Gastroesophageal sphincter (tissue), 4 donors: ENCODE data around the gene FHDC1. TPM values are rescaled to one million over a fixed set of nuclear protein-coding genes. Genes with fewer than 3 reads are reported as not detected.

Experiments
- ATAC-seq: fragments of 150-250 bp; one replicate; pipeline ENCODE4 v1.9.1; 2016; ENCODE audit warnings: mild to moderate bottlenecking, moderate library complexity
- H3K27ac ChIP-seq, 4 donors: fragments of 200-600 bp; sonication (generic) in 3 of 4; 1 replicate in 3 of 4; 2 replicates in 1 of 4; pipeline ENCODE4 v1.5.1; 2016 to 2019
- H3K27me3 ChIP-seq: fragments of 200-600 bp; sonication (generic); one replicate; pipeline ENCODE4 v1.5.1; 2019
- H3K36me3 ChIP-seq, 2 donors: fragments of 200-600 bp; sonication (generic); one replicate each; pipeline ENCODE4 v1.5.1; 2019; ENCODE audit warnings: control low read depth in 1 of 2
- H3K4me1 ChIP-seq, 3 donors: fragments of 200-600 bp; sonication (generic); 1 replicate in 2 of 3; 2 replicates in 1 of 3; pipeline ENCODE4 v1.5.1; 2016 to 2019; ENCODE audit warnings: control low read depth in 2 of 3
- H3K4me3 ChIP-seq, 2 donors: fragments of 200-600 bp; sonication (generic); one replicate each; pipeline ENCODE4 v1.5.1; 2019; ENCODE audit warnings: mild to moderate bottlenecking in 1 of 2, moderate library complexity in 1 of 2
- H3K9me3 ChIP-seq, 3 donors: fragments of 200-600 bp; sonication (generic); one replicate each; pipeline ENCODE4 v1.5.1; 2017 to 2019; ENCODE audit warnings: control low read depth in 2 of 3
- EP300 ChIP-seq: sonication (generic); formaldehyde crosslinking; IDR thresholded peaks from one replicate; pipeline ENCODE4 v1.6.1; 2017; ENCODE audit warnings: antibody characterized with exemption, mild to moderate bottlenecking
- POLR2A ChIP-seq, 2 donors: fragments of 450-650 bp; IDR thresholded peaks; one replicate each; pipeline ENCODE4 v1.6.1; 2017; ENCODE audit warnings: antibody characterized with exemption in 2 of 2, mild to moderate bottlenecking in 2 of 2, moderate library complexity in 1 of 2
- POLR2AphosphoS5 ChIP-seq: sonication (generic); formaldehyde crosslinking; IDR thresholded peaks from one replicate; pipeline ENCODE4 v1.6.1; 2017; ENCODE audit warnings: antibody characterized with exemption
- WGBS, 2 donors: methylation state at CpG; one replicate each; pipeline ENCODE4 v1.1.5; 2018; ENCODE audit warnings: low coverage in 1 of 2; 5-methylcytosine and 5-hydroxymethylcytosine counted together
- total RNA-seq, 4 donors: library from RNA; depleted of rRNA; stranded (reverse); fragments of >200 nt; gene quantifications; one replicate each; pipeline ENCODE4 v1.1.0, GENCODE V29; 2016
- TF ChIP-seq, protein P1 (sequence below), 4 experiments: fragments of 200-600 bp in 2 of 4; fragments of 450-650 bp in 2 of 4; sonication (generic) in 1 of 4; IDR thresholded peaks; one replicate each; pipeline ENCODE4 v1.5.1; 2017 to 2019; ENCODE audit warnings: antibody characterized with exemption in 4 of 4, mild to moderate bottlenecking in 2 of 4, moderate library complexity in 2 of 4

Gene FHDC1
- total RNA-seq, 4 donors from 2014 or later, result 0.62 to 1.8 (median 1.3) TPM

DNA sequence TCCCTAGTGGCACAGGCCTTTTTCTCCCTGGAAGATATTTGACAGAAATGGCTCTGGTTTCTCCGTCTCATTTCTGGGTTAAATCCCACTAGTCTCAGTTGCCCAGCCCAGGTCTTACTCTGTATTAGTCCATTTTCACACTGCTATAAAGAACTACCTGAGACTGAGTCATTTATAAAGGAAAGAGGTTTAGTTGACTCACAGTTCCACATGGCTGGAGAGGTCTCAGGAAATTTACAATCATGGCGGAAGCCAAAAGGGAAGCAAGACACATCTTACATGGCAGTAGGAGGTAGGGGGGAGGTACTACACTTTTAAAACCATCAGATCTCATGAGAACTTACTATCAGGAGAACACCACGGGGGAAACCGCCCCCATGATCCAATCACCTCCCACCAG, 81.9 kb downstream of the FHDC1 start:
- Histone ChIP-seq H3K36me3 (no peaks in the 10 kb centered on the region), H3K4me3 (no peak overlapping the region), H3K27ac (no peak overlapping the region), H3K27me3 (no peaks in the 10 kb centered on the region), H3K9me3 (no peaks in the 10 kb centered on the region), H3K4me1 (no peaks in the 10 kb centered on the region)
- no peak for TF ChIP-seq POLR2A (IDR thresholded peaks at IDR 0.05)
- no peak for TF ChIP-seq EP300
- 100% methylated on average over 2 of the region's 4 CpGs; no CpG with 5 or more reads in 1 of the 2 donors for WGBS, 2 donors
- no peak for ATAC-seq

DNA sequence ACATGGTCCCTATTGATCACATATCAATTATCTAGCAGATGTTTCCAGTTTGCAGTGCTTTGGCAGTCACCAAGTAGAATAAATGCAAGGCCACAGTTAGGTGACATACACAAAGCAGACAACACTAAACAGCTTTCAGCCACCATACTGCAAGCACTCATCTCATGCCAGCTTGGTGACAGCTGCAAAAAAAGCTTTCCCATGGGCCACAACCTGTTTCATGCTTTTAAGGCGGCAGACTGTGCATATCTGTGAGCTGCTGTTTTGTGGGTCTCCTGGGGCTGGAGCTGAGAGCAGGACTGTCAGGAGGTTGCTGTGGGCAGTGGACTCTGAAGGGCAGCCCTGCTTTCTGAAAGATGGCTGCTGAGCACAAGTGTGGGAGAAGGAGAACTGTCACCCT, 82.6 kb downstream of the FHDC1 start:
- H3K4me1 ChIP-seq, result no peaks in the 10 kb centered on the region
- ATAC-seq, result no peak
- TF ChIP-seq POLR2AphosphoS5 (no peak), EP300 (no peak), POLR2A (IDR thresholded peaks at IDR 0.05) (no peak)
- TF ChIP-seq, protein P1, sequence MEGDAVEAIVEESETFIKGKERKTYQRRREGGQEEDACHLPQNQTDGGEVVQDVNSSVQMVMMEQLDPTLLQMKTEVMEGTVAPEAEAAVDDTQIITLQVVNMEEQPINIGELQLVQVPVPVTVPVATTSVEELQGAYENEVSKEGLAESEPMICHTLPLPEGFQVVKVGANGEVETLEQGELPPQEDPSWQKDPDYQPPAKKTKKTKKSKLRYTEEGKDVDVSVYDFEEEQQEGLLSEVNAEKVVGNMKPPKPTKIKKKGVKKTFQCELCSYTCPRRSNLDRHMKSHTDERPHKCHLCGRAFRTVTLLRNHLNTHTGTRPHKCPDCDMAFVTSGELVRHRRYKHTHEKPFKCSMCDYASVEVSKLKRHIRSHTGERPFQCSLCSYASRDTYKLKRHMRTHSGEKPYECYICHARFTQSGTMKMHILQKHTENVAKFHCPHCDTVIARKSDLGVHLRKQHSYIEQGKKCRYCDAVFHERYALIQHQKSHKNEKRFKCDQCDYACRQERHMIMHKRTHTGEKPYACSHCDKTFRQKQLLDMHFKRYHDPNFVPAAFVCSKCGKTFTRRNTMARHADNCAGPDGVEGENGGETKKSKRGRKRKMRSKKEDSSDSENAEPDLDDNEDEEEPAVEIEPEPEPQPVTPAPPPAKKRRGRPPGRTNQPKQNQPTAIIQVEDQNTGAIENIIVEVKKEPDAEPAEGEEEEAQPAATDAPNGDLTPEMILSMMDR (IDR thresholded peaks at IDR 0.05), result no peak
- H3K4me3 ChIP-seq, result no peak overlapping the region
- no peaks in the 10 kb centered on the region for H3K27me3 ChIP-seq
- H3K36me3 ChIP-seq, result no peaks in the 10 kb centered on the region
- H3K27ac ChIP-seq, result no peak overlapping the region
- H3K9me3 ChIP-seq, result no peaks in the 10 kb centered on the region
- no CpG with 5 or more reads among the region's 1 CpG for WGBS, 2 donors

DNA sequence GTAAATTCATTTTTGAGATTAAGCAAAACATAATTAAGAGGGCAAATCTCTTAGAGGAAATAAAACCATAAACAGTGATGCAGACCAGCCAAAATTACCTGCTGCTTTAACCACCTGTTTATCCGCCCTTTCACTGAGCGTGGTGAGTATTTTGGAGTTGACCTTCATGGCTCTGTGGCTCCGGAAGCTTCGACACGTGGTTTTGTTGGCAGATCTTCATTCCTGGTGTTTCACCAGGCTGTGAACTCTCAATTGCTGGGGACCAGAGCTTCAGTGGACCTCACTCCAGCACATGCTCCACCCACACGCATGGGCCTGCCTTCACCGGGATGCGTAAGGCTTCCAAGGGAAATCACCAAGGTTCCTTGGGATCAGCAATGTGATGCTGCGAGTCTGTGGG, 83.8 kb downstream of the FHDC1 start:
- H3K36me3 ChIP-seq, result no peaks in the 10 kb centered on the region
- no peak overlapping the region for H3K4me3 ChIP-seq
- no peak for TF ChIP-seq POLR2A (IDR thresholded peaks at IDR 0.05)
- TF ChIP-seq, protein P1 (IDR thresholded peaks at IDR 0.05), result no peak
- TF ChIP-seq EP300, result no peak
- WGBS, 2 donors, result 90 to 97% methylated on average over 5 to 6 of the region's 9 CpGs
- ATAC-seq, result no peak
- H3K4me1 ChIP-seq, result no peaks in the 10 kb centered on the region
- H3K27ac ChIP-seq, result no peak overlapping the region
- no peaks in the 10 kb centered on the region for H3K27me3 ChIP-seq
- H3K9me3 ChIP-seq, result no peaks in the 10 kb centered on the region

- ATAC-seq, result no peak
- H3K27ac ChIP-seq, result no peak overlapping the region
- H3K4me3 ChIP-seq, result no peak overlapping the region
- no peaks in the 10 kb centered on the region for H3K36me3 ChIP-seq
- H3K9me3 ChIP-seq, result no peaks in the 10 kb centered on the region
- H3K27me3 ChIP-seq, result no peaks in the 10 kb centered on the region
- TF ChIP-seq, protein P1 (IDR thresholded peaks at IDR 0.05), result no peak
- TF ChIP-seq POLR2AphosphoS5 (no peak), POLR2A (IDR thresholded peaks at IDR 0.05) (no peak), EP300 (no peak)
- H3K4me1 ChIP-seq, result no peaks in the 10 kb centered on the region
- WGBS, 2 donors, result 92 to 95% methylated on average over 4 to 6 of the region's 7 CpGs
Observed at GRCh38 chr4:153020457-153020856, 84.3 kb downstream of the FHDC1 start.

DNA sequence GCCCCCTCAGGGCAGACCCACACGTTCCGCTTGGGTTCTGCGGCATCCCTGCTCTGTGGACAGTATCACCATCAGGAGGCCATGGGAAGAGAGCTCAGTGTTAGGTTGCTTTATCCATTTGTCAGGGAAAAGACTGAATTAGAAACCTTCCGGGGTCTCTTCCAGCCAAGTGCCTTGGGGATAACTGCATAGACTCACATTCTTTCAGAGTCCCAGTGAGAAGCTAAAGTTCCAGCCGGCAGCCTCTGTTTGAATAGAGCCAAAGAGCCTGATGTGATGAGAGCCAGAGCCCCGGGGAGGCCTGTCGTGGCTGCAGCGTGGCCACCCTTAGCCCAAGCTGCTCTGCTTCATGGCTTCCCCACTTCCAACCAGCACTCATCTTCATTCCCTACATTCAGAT, 85.2 kb downstream of the FHDC1 start:
- WGBS, 2 donors, result 30 to 40% methylated on average over 1 to 2 of the region's 8 CpGs
- H3K9me3 ChIP-seq, result no peaks in the 10 kb centered on the region
- ATAC-seq, result no peak

More for the DNA sequence above, 85.2 kb downstream of the FHDC1 start:
- TF ChIP-seq, protein P1 (IDR thresholded peaks at IDR 0.05), result no peak
- TF ChIP-seq POLR2A (IDR thresholded peaks at IDR 0.05) (no peak), EP300 (no peak), POLR2AphosphoS5 (no peak)
- H3K36me3 ChIP-seq, result no peaks in the 10 kb centered on the region
- H3K4me3 ChIP-seq, result no peak overlapping the region
- H3K27ac ChIP-seq, result no peak overlapping the region
- no peaks in the 10 kb centered on the region for H3K27me3 ChIP-seq
- H3K4me1 ChIP-seq, result no peaks in the 10 kb centered on the region
